WTC11 (cell line): Measurements from ENCODE around the gene SIRPD. TPM values are rescaled to one million over a fixed set of nuclear protein-coding genes. Genes with fewer than 3 reads are reported as not detected.

ENCODE experiments used
- ATAC-seq: fragments of 200-7000 bp; cut with Tn5 transposase; 2 replicates; pipeline ENCODE4 v1.10.0; 2021; ENCODE audit warnings: mild to moderate bottlenecking, moderate library complexity
- CTCF ChIA-PET: fragments of 300-600 bp; sonication (Branson Sonifier 250); formaldehyde crosslinking; loops from one replicate; lab custom pipeline; 2021; ENCODE audit warnings: antibody characterized with exemption; lab: Charles Lee
- POLR2A ChIA-PET: fragments of 350-600 bp; sonication (Branson Sonifier 250); formaldehyde crosslinking; loops from one replicate; lab custom pipeline; 2021; ENCODE audit warnings: antibody characterized with exemption; lab: Charles Lee
- DNase-seq: peaks from one replicate; pipeline ENCODE4 v3.0.0; 2021; ENCODE audit warnings: low spot score
- H3K27ac Mint-ChIP-seq: 2 replicates; pipeline ENCODE4 v1.8.0; 2021; ENCODE audit warnings: mixed read lengths
- H3K27me3 Mint-ChIP-seq: 2 replicates; pipeline ENCODE4 v1.8.0; 2021; ENCODE audit warnings: low read depth, mild to moderate bottlenecking, moderate library complexity, mixed read lengths
- H3K36me3 Mint-ChIP-seq: 2 replicates; pipeline ENCODE4 v1.8.0; 2021; ENCODE audit warnings: mixed read lengths
- H3K4me1 Mint-ChIP-seq: 2 replicates; pipeline ENCODE4 v1.8.0; 2022; ENCODE audit warnings: mixed read lengths
- H3K4me3 Mint-ChIP-seq: 2 replicates; pipeline ENCODE4 v1.8.0; 2021; ENCODE audit warnings: mild to moderate bottlenecking, moderate library complexity, mixed read lengths
- H3K9me3 Mint-ChIP-seq: 2 replicates; pipeline ENCODE4 v1.8.0; 2021; ENCODE audit warnings: mixed read lengths
- ATF6 ChIP-seq: sonication (generic); formaldehyde crosslinking; IDR thresholded peaks from 2 replicates; pipeline ENCODE4 v1.8.1; 2023; ENCODE audit warnings: mild to moderate bottlenecking, missing genetic modification reagents
- E2F1 ChIP-seq: sonication (generic); formaldehyde crosslinking; IDR thresholded peaks from 2 replicates; pipeline ENCODE4 v1.8.0; 2022; ENCODE audit warnings: mild to moderate bottlenecking, missing genetic modification reagents
- E2F4 ChIP-seq: sonication (generic); formaldehyde crosslinking; IDR thresholded peaks from 2 replicates; pipeline ENCODE4 v1.8.1; 2022; ENCODE audit warnings: low read depth, mild to moderate bottlenecking, moderate library complexity, missing genetic modification reagents, borderline replicate concordance
- ESRRA ChIP-seq: sonication (generic); formaldehyde crosslinking; IDR thresholded peaks from 2 replicates; pipeline ENCODE4 v1.8.1; 2022; ENCODE audit warnings: mild to moderate bottlenecking, missing genetic modification reagents, borderline replicate concordance
- FOXP1 ChIP-seq: sonication (generic); formaldehyde crosslinking; IDR thresholded peaks from 2 replicates; pipeline ENCODE4 v1.8.0; 2022; ENCODE audit warnings: missing genetic modification reagents, mild to moderate bottlenecking, moderate library complexity, borderline replicate concordance
- GABPB1 ChIP-seq: sonication (generic); formaldehyde crosslinking; IDR thresholded peaks from 2 replicates; pipeline ENCODE4 v1.8.1; 2023; ENCODE audit warnings: mild to moderate bottlenecking, missing genetic modification reagents
- GRHL2 ChIP-seq: fragments of 250-450 bp; sonication (Bioruptor Pico); IDR thresholded peaks from 2 replicates; pipeline ENCODE4 v1.8.0; 2022; ENCODE audit warnings: mild to moderate bottlenecking, moderate library complexity; ENCODE audit not compliant: insufficient replicate concordance, severe bottlenecking
- IRF2 ChIP-seq: sonication (generic); formaldehyde crosslinking; IDR thresholded peaks from 2 replicates; pipeline ENCODE4 v1.8.0; 2022; ENCODE audit warnings: low read depth, missing genetic modification reagents, borderline replicate concordance
- JUN ChIP-seq: sonication (generic); formaldehyde crosslinking; IDR thresholded peaks from 2 replicates; pipeline ENCODE4 v1.8.0; 2023; ENCODE audit warnings: mild to moderate bottlenecking, missing genetic modification reagents
- MLX ChIP-seq: sonication (generic); formaldehyde crosslinking; IDR thresholded peaks from 2 replicates; pipeline ENCODE4 v1.8.1; 2023; ENCODE audit warnings: mild to moderate bottlenecking, missing genetic modification reagents, moderate library complexity
- NFATC4 ChIP-seq: fragments of 250-450 bp; sonication (Bioruptor Pico); IDR thresholded peaks from 2 replicates; pipeline ENCODE4 v1.9.0; 2021; ENCODE audit warnings: mild to moderate bottlenecking
- NFYB ChIP-seq: sonication (generic); formaldehyde crosslinking; conservative IDR thresholded peaks from 2 replicates; pipeline ENCODE4 v1.8.0; 2022; ENCODE audit warnings: low read depth, missing genetic modification reagents
- SP1 ChIP-seq: sonication (generic); formaldehyde crosslinking; conservative IDR thresholded peaks from 2 replicates; pipeline ENCODE4 v1.8.1; 2022; ENCODE audit warnings: missing genetic modification reagents
- ZBTB43 ChIP-seq: sonication (generic); formaldehyde crosslinking; IDR thresholded peaks from 2 replicates; pipeline ENCODE4 v1.8.1; 2023; ENCODE audit warnings: mild to moderate bottlenecking, missing genetic modification reagents
- ZNF512 ChIP-seq: sonication (generic); formaldehyde crosslinking; IDR thresholded peaks from 2 replicates; pipeline ENCODE4 v1.8.1; 2022; ENCODE audit warnings: missing genetic modification reagents, borderline replicate concordance
- total RNA-seq: library from RNA; stranded (reverse); gene quantifications from 3 replicates; pipeline ENCODE4 v1.2.3, GENCODE V29; 2021

The SIRPD gene
- total RNA-seq, 1 experiment from 2014 or later = not detected

- peaks cover 8% of the 10 kb centered on the region; the same call in 1 of the 2 replicates for H3K4me1 Mint-ChIP-seq
- CTCF ChIA-PET = no interaction called here
- H3K36me3 Mint-ChIP-seq = no peaks in the 10 kb centered on the region
- no peak for DNase-seq
- no peak overlapping the region for H3K27ac Mint-ChIP-seq
- peaks cover 6% of the 10 kb centered on the region; the same call in 1 of the 2 replicates for H3K9me3 Mint-ChIP-seq
- no peak for TF ChIP-seq E2F1 (CRISPR knock-in tag)
- no peak for TF ChIP-seq ZBTB43
- TF ChIP-seq ESRRA (CRISPR knock-in tag) = no peak
- TF ChIP-seq NFYB (CRISPR knock-in tag) = no peak
- TF ChIP-seq GABPB1 (CRISPR knock-in tag) = no peak
- TF ChIP-seq ZNF512 (CRISPR knock-in tag) = no peak
- TF ChIP-seq E2F4 = no peak
- no peak for TF ChIP-seq JUN
- TF ChIP-seq, all 79 proteins: peak for 0
- ATAC-seq = no peak
- H3K4me3 Mint-ChIP-seq = no peak overlapping the region
- POLR2A ChIA-PET = no interaction called here
- H3K27me3 Mint-ChIP-seq = peaks cover 9% of the 10 kb centered on the region
Measured at GRCh38 chr20:1568163-1568490, 10.6 kb upstream of the SIRPD start.

GRCh38 chr20:1567392-1568162 lies 10.1 kb upstream of the SIRPD start:
- Mint-ChIP-seq H3K4me3 (no peak overlapping the region), H3K27me3 (peaks cover 9% of the 10 kb centered on the region), H3K36me3 (no peaks in the 10 kb centered on the region), H3K27ac (no peak overlapping the region), H3K4me1 (peaks cover 8% of the 10 kb centered on the region; the same call in 1 of the 2 replicates), H3K9me3 (peaks cover 10% of the 10 kb centered on the region)
- ChIA-PET CTCF (no interaction called here), POLR2A (no interaction called here)
- TF ChIP-seq MLX = no peak
- TF ChIP-seq FOXP1 (CRISPR knock-in tag) = no peak
- TF ChIP-seq SP1 (CRISPR knock-in tag) = no peak
- TF ChIP-seq E2F4 = no peak
- TF ChIP-seq NFATC4 (CRISPR knock-in tag) = no peak
- TF ChIP-seq ESRRA (CRISPR knock-in tag) = no peak
- no peak for TF ChIP-seq GRHL2
- no peak for TF ChIP-seq IRF2
- TF ChIP-seq ATF6 = no peak
- DNase-seq (no peak), ATAC-seq (no peak)
